Ovary (tissue), 9 donors: ENCODE results near the gene MCCC1. TPM values are rescaled to one million over a fixed set of nuclear protein-coding genes. Genes with fewer than 3 reads are reported as not detected.

Experiments
- DNase-seq, 5 donors: peaks; one replicate each; pipeline ENCODE4 v3.0.0-alpha.2; 2019 to 2020
- H3K27ac ChIP-seq, 2 donors: fragments of 200-600 bp; one replicate each; pipeline versions ENCODE4 v1.5.1 to v1.8.0; 2019 to 2022
- H3K27me3 ChIP-seq: fragments of 200-600 bp; one replicate; pipeline ENCODE4 v1.8.0; 2022
- H3K36me3 ChIP-seq: fragments of 200-600 bp; sonication (generic); one replicate; pipeline ENCODE4 v1.5.1; 2019
- H3K4me1 ChIP-seq: one replicate; pipeline ENCODE4 v1.8.1; 2013; ENCODE audit warnings: mild to moderate bottlenecking, moderate library complexity; ENCODE audit not compliant: insufficient read depth
- H3K4me3 ChIP-seq: fragments of 200-600 bp; sonication (generic); one replicate; pipeline ENCODE4 v1.5.1; 2017
- H3K9me3 ChIP-seq, 2 donors: fragments of 200-600 bp in 1 of 2; sonication (generic) in 1 of 2; one replicate each; pipeline versions ENCODE4 v1.5.1 to v1.8.1; 2013 to 2019; ENCODE audit warnings: mild to moderate bottlenecking in 1 of 2, moderate library complexity in 1 of 2
- CTCF ChIP-seq, 3 donors: fragments of 450-650 bp in 2 of 3; fragments of 200-600 bp in 1 of 3; IDR thresholded peaks; one replicate each; pipeline versions ENCODE4 v1.5.1 to v1.8.0; 2016 to 2022; ENCODE audit warnings: antibody characterized with exemption in 3 of 3, mild to moderate bottlenecking in 1 of 3
- EP300 ChIP-seq: sonication (generic); formaldehyde crosslinking; IDR thresholded peaks from one replicate; pipeline ENCODE4 v1.6.1; 2017; ENCODE audit warnings: antibody characterized with exemption
- POLR2A ChIP-seq: fragments of 450-650 bp; IDR thresholded peaks from one replicate; pipeline ENCODE4 v1.6.1; 2017; ENCODE audit warnings: antibody characterized with exemption, mild to moderate bottlenecking, moderate library complexity
- WGBS, 3 donors: extraction: QIAGEN DNeasy Blood & Tissue Kit in 1 of 3; methylation state at CpG; one replicate each; pipeline versions ENCODE4 v1.1.5 to v1.1.7; 2013 to 2017; 5-methylcytosine and 5-hydroxymethylcytosine counted together
- intact Hi-C, 4 donors: fragments of 100-400 bp; cut with DNase I; formaldehyde crosslinking; loops; one replicate each; pipeline versions ENCODE4 v1.11.0 to v1.15.1; 2022 to 2023
- polyA plus RNA-seq, 2 donors: library from polyadenylated mRNA; stranded (reverse); fragments of 200-250 nt in 1 of 2; fragments of 350-450 nt in 1 of 2; fragmentation: Illumina TruSeq in 1 of 2; extraction: RNeasy Lipid Tissue Mini Kit (QIAGEN cat#74804) in 1 of 2; gene quantifications; one replicate each; pipeline ENCODE4 v1.2.3, GENCODE V29; 2013 to 2014
- total RNA-seq, 7 donors: library from RNA; depleted of rRNA in 2 of 7; stranded (reverse); fragments of >200 nt in 2 of 7; fragmentation: NEBNext Ultra II Directional in 3 of 7; extraction: Animal tissue kit (Norgen Biotek cat#: 25700) in 3 of 7; gene quantifications; one replicate each; pipeline versions ENCODE4 v1.1.0 to v1.2.4, GENCODE V29; 2016 to 2023
- donor health status: DM: no; HTN: no; CAD: no; lungs with moderate emphysema.
- donor health status: DM: no; HTN: no; CAD: no.
- donor health status: Bipolar disorder and iron deficiency.
- donor health status: DM: yes; HTN: yes; CAD: no.
- donor health status: DM: no; HTN: no; CAD: no.
- donor health status: DM: yes; HTN: yes; CAD: no.

MCCC1 gene
- total and polyA plus RNA-seq, 9 donors = 21.7 to 32.8 (median 28.5) TPM

GRCh38 chr3:183129243-183129642, 29.9 kb upstream of the MCCC1 start:
- no peak overlapping the region for H3K4me3 ChIP-seq
- WGBS, 3 donors = 90 to 98% (median 95%) methylated on average over 1 of the region's 1 CpG
- TF ChIP-seq EP300 (no peak), POLR2A (no peak), CTCF (IDR thresholded peaks at IDR 0.05) (no peak)
- H3K9me3 ChIP-seq = peaks cover 0 to 4% of the 10 kb centered on the region in 2 donors
- H3K4me1 ChIP-seq = no peaks in the 10 kb centered on the region
- H3K27ac ChIP-seq = no peak overlapping the region
- DNase-seq = no peak
- intact Hi-C loops = loop anchor here in 1 of 4 donors (10.0 kb wide), 1 partner anchor 256 kb away; no protein-coding TSS in a partner anchor
- H3K27me3 ChIP-seq = no peaks in the 10 kb centered on the region
- no peaks in the 10 kb centered on the region for H3K36me3 ChIP-seq

- intact Hi-C loops = loop anchor here in 1 of 4 donors (10.0 kb wide), 1 partner anchor 256 kb away; no protein-coding TSS in a partner anchor
- H3K9me3 ChIP-seq = peaks cover 0 to 4% of the 10 kb centered on the region in 2 donors
- no peaks in the 10 kb centered on the region for H3K27me3 ChIP-seq
- H3K36me3 ChIP-seq = no peaks in the 10 kb centered on the region
- H3K27ac ChIP-seq = no peak overlapping the region
- H3K4me3 ChIP-seq = no peak overlapping the region
- WGBS, 3 donors = 96 to 98% (median 98%) methylated on average over 3 of the region's 3 CpGs
- no peaks in the 10 kb centered on the region for H3K4me1 ChIP-seq
- TF ChIP-seq POLR2A (no peak), EP300 (no peak), CTCF (IDR thresholded peaks at IDR 0.05) (no peak)
- DNase-seq = no peak
Measured at GRCh38 chr3:183128709-183129108, 29.4 kb upstream of the MCCC1 start.

GRCh38 chr3:183123891-183124290, 24.6 kb upstream of the MCCC1 start:
- Histone ChIP-seq H3K36me3 (no peaks in the 10 kb centered on the region), H3K4me3 (no peak overlapping the region), H3K27me3 (no peaks in the 10 kb centered on the region), H3K4me1 (no peaks in the 10 kb centered on the region), H3K9me3 (no peaks in the 10 kb centered on the region), H3K27ac (no peak overlapping the region)
- intact Hi-C loops = loop anchor here (2.0 to 10.0 kb wide), 5 partner anchors 53 to 268 kb away; no protein-coding TSS in a partner anchor
- 62 to 73% (median 64%) methylated on average over 4 of the region's 4 CpGs for WGBS, 3 donors
- no peak for TF ChIP-seq CTCF (IDR thresholded peaks at IDR 0.05)
- no peak for TF ChIP-seq EP300
- no peak for TF ChIP-seq POLR2A
- DNase-seq = no peak

- intact Hi-C loops = loop anchor here (2.0 to 10.0 kb wide), 5 partner anchors 55 to 270 kb away; no protein-coding TSS in a partner anchor
- H3K9me3 ChIP-seq = no peaks in the 10 kb centered on the region
- no peak overlapping the region for H3K27ac ChIP-seq
- no peak overlapping the region for H3K4me3 ChIP-seq
- no peaks in the 10 kb centered on the region for H3K27me3 ChIP-seq
- H3K36me3 ChIP-seq = no peaks in the 10 kb centered on the region
- WGBS, 3 donors = 28 to 41% (median 33%) methylated on average over 2 of the region's 2 CpGs
- TF ChIP-seq POLR2A = no peak
- TF ChIP-seq CTCF (IDR thresholded peaks at IDR 0.05) = peak; percentile 46 to 71 (median 53)
- no peak for TF ChIP-seq EP300
- DNase-seq = no peak
- no peaks in the 10 kb centered on the region for H3K4me1 ChIP-seq
Measured at GRCh38 chr3:183122257-183122932, 23.1 kb upstream of the MCCC1 start.
